Measurements from ENCODE around the gene RNF208. TPM values are rescaled to one million over a fixed set of nuclear protein-coding genes. Genes with fewer than 3 reads are reported as not detected.

Gene RNF208
- total RNA-seq, 2 donors from 2014 or later = 3.7 TPM; not detected in 1

DNA sequence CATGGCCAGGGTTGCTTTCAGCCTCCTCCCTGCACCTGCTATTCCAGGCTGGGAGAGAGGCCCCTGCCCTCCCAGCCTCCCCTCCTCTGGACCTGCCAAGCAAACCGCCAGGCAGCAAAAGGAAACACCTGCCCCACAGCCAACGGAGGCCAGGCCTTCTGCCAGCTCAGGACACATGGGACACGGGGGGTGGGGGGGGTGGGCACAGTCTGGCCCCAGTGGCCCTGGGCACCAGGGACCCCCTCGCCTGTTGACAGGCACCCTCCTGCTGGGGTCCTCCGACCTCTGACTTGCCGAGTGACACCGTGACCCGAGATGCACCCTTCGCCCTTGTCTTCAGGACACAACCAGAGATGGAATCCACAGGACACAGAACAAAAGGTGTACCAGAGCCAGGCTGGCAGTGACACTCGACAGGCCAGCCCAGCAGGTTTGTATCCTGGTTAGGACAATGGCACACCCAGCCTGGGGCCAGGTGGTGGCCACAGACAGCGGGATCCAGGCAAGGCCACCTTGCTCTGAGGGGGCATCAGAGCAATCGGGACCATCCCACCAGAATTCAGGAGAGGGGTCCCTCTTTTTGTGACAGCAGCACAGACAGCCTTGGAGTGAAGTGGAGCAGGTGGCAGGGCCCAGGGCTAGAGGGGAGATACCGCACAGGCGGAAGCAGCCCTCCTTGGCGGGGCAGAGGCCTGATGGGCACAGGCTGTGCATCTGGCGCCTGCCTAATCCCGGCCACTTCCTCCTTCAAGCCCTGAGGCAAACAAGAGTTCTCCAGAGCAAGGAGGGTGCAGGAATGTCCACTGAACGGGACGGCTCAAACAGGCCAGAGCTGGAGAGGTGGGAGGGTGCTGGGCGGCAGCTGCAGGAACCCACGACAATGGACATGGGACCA, 48.9 kb downstream of the RNF208 start:
- Histone ChIP-seq H3K9me3 (no peaks in the 10 kb centered on the region), H3K4me3 (no peak overlapping the region), H3K27me3 (replicated peaks; ENCODE audit: insufficient read depth) (peaks cover 5% of the 10 kb centered on the region), H3K27ac (no peak overlapping the region), H3K4me1 (ENCODE audit: control insufficient read depth in 1 of 2, low read depth in 2 of 2) (peaks cover 7 to 16% of the 10 kb centered on the region in 2 donors), H3K36me3 (no peaks in the 10 kb centered on the region)
- TF ChIP-seq, protein P1, sequence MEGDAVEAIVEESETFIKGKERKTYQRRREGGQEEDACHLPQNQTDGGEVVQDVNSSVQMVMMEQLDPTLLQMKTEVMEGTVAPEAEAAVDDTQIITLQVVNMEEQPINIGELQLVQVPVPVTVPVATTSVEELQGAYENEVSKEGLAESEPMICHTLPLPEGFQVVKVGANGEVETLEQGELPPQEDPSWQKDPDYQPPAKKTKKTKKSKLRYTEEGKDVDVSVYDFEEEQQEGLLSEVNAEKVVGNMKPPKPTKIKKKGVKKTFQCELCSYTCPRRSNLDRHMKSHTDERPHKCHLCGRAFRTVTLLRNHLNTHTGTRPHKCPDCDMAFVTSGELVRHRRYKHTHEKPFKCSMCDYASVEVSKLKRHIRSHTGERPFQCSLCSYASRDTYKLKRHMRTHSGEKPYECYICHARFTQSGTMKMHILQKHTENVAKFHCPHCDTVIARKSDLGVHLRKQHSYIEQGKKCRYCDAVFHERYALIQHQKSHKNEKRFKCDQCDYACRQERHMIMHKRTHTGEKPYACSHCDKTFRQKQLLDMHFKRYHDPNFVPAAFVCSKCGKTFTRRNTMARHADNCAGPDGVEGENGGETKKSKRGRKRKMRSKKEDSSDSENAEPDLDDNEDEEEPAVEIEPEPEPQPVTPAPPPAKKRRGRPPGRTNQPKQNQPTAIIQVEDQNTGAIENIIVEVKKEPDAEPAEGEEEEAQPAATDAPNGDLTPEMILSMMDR (IDR thresholded peaks at IDR 0.05) = no peak
- DNase-seq (ENCODE audit: low spot score) (no peak), ATAC-seq (ENCODE audit: insufficient number of reproducible peaks, low FRiP score, low read depth) (no peak)

DNA sequence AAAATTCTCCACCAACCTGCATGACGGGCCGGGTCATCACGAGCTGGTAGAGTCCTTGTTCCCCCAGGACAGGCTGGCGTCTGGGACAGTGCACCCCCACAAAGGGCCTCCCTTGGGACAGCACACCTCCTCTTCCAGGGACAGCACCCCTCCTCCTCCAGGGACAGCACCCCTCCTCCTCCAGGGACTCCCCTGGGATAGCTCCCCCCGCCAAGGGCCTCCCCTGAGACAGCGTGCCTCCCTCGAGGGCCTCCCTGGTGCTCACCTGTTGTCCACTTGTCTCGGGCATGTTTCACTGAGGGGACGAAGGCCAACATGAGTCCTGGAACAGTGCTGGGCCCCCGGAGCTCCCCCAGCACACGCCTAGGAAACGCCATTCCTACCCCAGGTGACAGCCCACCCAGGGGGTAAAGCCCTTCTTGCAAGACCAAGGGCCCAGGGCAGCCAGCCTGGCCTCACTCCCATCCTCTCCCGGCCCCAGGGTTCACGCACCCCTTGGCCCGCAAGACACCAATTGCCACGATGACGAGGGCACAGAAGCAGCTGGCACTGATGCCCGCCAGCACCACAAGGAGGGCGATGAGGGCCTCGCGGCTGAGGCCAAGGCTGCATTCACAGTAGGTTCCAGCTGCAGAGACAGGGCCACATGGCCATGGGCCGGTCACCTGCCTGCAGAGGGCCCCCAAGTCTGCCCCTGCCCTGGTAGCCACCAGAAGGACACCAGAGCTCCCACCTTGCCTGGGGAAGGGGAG, 50.7 kb downstream of the RNF208 start:
- Histone ChIP-seq H3K4me1 (ENCODE audit: control insufficient read depth in 1 of 2, low read depth in 2 of 2) (peaks cover 7 to 21% of the 10 kb centered on the region in 2 donors), H3K36me3 (no peaks in the 10 kb centered on the region), H3K27ac (no peak overlapping the region), H3K27me3 (replicated peaks; ENCODE audit: insufficient read depth) (peaks cover 14% of the 10 kb centered on the region), H3K4me3 (no peak overlapping the region), H3K9me3 (no peaks in the 10 kb centered on the region)
- DNase-seq (ENCODE audit: low spot score) (no peak), ATAC-seq (ENCODE audit: insufficient number of reproducible peaks, low FRiP score, low read depth) (no peak)
- TF ChIP-seq, protein P1 (IDR thresholded peaks at IDR 0.05) = no peak

DNA sequence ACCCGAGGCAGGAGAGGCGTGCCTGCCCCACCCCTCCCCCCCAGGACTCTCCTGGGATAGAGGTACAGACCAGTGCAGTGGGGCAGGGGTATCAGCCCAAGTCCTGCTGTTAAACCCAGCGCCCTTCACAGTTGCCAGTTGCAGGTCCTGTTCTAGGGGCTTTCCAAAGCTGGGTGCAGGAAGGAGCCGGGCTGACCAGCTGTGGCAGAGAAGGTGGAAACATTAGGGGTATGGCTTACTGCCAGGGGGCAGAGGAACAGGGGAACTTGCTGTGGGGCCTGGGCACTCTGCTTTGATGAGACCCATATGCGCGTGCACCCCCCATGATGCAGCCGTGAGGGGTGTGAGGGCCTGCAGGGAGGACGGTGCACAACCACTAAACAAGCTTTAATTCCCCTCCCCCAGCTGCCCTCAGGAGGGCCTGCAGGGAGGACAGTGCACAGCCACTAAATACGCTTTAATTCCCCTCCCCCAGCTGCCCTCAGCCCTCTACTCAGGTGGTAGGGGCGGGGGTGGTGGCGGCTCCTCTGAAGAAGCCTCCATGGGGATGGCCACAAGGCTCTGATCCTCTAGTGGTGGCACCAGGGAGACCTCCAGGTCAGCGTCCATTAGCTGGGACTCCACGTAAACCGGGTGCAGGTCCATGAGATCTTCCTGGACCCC, 51.4 kb downstream of the RNF208 start:
- ATAC-seq (ENCODE audit: insufficient number of reproducible peaks, low FRiP score, low read depth) (no peak), DNase-seq (ENCODE audit: low spot score) (no peak)
- peaks cover 21% of the 10 kb centered on the region for H3K27me3 ChIP-seq (replicated peaks; ENCODE audit: insufficient read depth)
- H3K36me3 ChIP-seq = no peaks in the 10 kb centered on the region
- TF ChIP-seq, protein P1 (IDR thresholded peaks at IDR 0.05) = no peak
- H3K27ac ChIP-seq = no peak overlapping the region
- H3K9me3 ChIP-seq = no peaks in the 10 kb centered on the region
- H3K4me3 ChIP-seq = no peak overlapping the region
- peaks cover 7 to 21% of the 10 kb centered on the region in 2 donors for H3K4me1 ChIP-seq (ENCODE audit: control insufficient read depth in 1 of 2, low read depth in 2 of 2)

Other genes starting within 250 kb of the RNF208 start
- gene PTGDS, start 244.7 kb downstream of the RNF208 start, total RNA-seq = 10 to 100 TPM; 66.1 to 89.5 TPM
- gene LCNL1, start 239.2 kb downstream of the RNF208 start, total RNA-seq = not detected
- gene PAXX, start 229.8 kb downstream of the RNF208 start, total RNA-seq = 10 to 100 TPM; 49.9 to 57.3 TPM
- gene CLIC3, start 225.7 kb downstream of the RNF208 start, total RNA-seq = 1 to 10 TPM; 1.4 to 8.7 TPM
- gene ABCA2, start 194.0 kb downstream of the RNF208 start, total RNA-seq = 10 to 100 TPM; 37.2 to 60.5 TPM
- gene FUT7, start 190.2 kb downstream of the RNF208 start, total RNA-seq = not detected
- gene NPDC1, start 176.1 kb downstream of the RNF208 start, total RNA-seq = 10 to 100 TPM; 71.5 to 95.8 TPM
- gene ENTPD2, start 168.2 kb downstream of the RNF208 start, total RNA-seq = under 1 TPM; 0.92 to 0.95 TPM
- gene SAPCD2, start 151.7 kb downstream of the RNF208 start, total RNA-seq = under 1 TPM; 0.41 to 0.92 TPM
- 10 to 100 TPM in 1 of 2 donors, 1 to 10 TPM in 1; 9.6 to 11.4 TPM for gene UAP1L1, start 144.7 kb downstream of the RNF208 start, total RNA-seq
- 10 to 100 TPM; 32.9 to 52.9 TPM for gene MAN1B1, start 135.3 kb downstream of the RNF208 start, total RNA-seq
- gene DPP7, start 107.5 kb downstream of the RNF208 start, total RNA-seq = 100 to 1,000 TPM; 100 to 148 TPM
- gene GRIN1, start 83.1 kb downstream of the RNF208 start, total RNA-seq = not detected
- gene LRRC26, start 52.2 kb downstream of the RNF208 start, total RNA-seq = not detected
- not detected for gene TMEM210, start 50.2 kb downstream of the RNF208 start, total RNA-seq
- gene ANAPC2, start 33.7 kb downstream of the RNF208 start, total RNA-seq = 10 to 100 TPM; 25.2 to 43.0 TPM
- gene SSNA1, start 33.6 kb downstream of the RNF208 start, total RNA-seq = 10 to 100 TPM; 40.6 to 67.1 TPM
- gene TPRN, start 21.5 kb downstream of the RNF208 start, total RNA-seq = 1 to 10 TPM; 4.7 to 5.6 TPM
- gene TMEM203, start 16.6 kb downstream of the RNF208 start, total RNA-seq = 10 to 100 TPM; 12.0 to 35.2 TPM
- gene NDOR1, start 16.5 kb downstream of the RNF208 start, total RNA-seq = 10 to 100 TPM; 13.3 to 17.7 TPM
- not detected for gene CYSRT1, start 2.9 kb upstream of the RNF208 start, total RNA-seq
- not detected for gene RNF224, start 5.3 kb upstream of the RNF208 start, total RNA-seq
- gene SLC34A3, start 8.7 kb upstream of the RNF208 start, total RNA-seq = under 1 TPM in 1 of 2 donors, not detected in 1; 0.54 TPM
- 100 to 1,000 TPM; 172 to 193 TPM for gene TUBB4B, start 19.0 kb upstream of the RNF208 start, total RNA-seq
- gene STPG3, start 29.0 kb upstream of the RNF208 start, total RNA-seq = not detected
- gene NELFB, start 33.1 kb upstream of the RNF208 start, total RNA-seq = 10 to 100 TPM; 37.2 to 40.6 TPM
- 10 to 100 TPM; 26.4 to 43.5 TPM for gene TOR4A, start 55.5 kb upstream of the RNF208 start, total RNA-seq
- gene NRARP, start 80.0 kb upstream of the RNF208 start, total RNA-seq = 10 to 100 TPM in 1 of 2 donors, 1 to 10 TPM in 1; 8.5 to 16.9 TPM
- 10 to 100 TPM; 22.7 to 29.4 TPM for gene EXD3, start 200.9 kb upstream of the RNF208 start, total RNA-seq
- 1 to 10 TPM; 3.5 to 9.6 TPM for gene NOXA1, start 201.2 kb upstream of the RNF208 start, total RNA-seq
- gene ENTPD8, start 219.1 kb upstream of the RNF208 start, total RNA-seq = not detected
- gene NSMF, start 237.1 kb upstream of the RNF208 start, total RNA-seq = 100 to 1,000 TPM; 168 to 251 TPM

Data from thoracic aorta (tissue), 2 donors.